Head of caudate nucleus (tissue), 42 donors: ENCODE data around the gene RIMKLA.

Experiments used
- DNase-seq, 42 donors: peaks; one replicate each; pipeline versions ENCODE4 v3.0.0 to v3.0.0-alpha.2; 2020 to 2021; ENCODE audit warnings: mixed read lengths in 7 of 42
- intact Hi-C: fragments of 100-400 bp; cut with DNase I; formaldehyde crosslinking; loops from one replicate; pipeline ENCODE4 v1.15.0; 2022

RIMKLA gene

GRCh38 chr1:42368096-42368795 is 12.3 kb upstream of the RIMKLA start:
- no peak for DNase-seq
- intact Hi-C loops, result no loop called here

GRCh38 chr1:42369471-42369870 is 11.1 kb upstream of the RIMKLA start:
- intact Hi-C loops, result no loop called here

DNA sequence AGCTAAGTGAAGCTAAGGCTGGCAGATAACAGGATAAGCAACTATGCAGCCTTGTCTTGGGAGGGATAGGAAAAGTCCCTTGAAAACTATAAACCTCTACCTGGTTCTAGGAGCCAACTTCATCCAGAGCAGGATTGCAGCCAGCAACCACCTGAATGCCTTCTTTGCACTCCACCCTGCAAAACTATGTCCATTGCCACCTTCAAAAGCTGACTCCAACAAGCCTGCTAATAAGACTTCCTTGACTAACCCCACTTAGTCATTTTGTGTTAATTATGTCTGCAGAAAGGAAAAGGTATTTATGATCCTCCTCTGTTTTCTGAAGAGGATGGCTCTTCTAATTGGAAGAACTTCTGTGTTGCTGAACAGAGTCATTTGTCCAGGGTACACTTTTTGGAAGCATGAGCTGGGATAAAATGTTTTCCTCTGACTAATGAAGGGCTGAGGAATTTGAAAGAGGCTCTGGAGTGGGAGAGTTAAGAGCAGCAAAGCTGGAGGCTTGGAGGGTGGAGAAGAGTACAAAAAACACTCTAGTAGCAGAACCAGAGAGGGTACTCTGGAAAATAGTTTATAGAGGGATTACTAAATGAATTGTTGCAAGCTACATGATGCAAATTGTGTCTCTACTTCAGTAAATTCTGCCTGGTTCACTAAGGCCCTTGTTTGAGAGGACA is 9.6 kb upstream of the RIMKLA start:
- no peak for DNase-seq
- intact Hi-C loops, result no loop called here

More at GRCh38 chr1:42369471-42369870, 11.1 kb upstream of the RIMKLA start:
- no peak for DNase-seq

DNA sequence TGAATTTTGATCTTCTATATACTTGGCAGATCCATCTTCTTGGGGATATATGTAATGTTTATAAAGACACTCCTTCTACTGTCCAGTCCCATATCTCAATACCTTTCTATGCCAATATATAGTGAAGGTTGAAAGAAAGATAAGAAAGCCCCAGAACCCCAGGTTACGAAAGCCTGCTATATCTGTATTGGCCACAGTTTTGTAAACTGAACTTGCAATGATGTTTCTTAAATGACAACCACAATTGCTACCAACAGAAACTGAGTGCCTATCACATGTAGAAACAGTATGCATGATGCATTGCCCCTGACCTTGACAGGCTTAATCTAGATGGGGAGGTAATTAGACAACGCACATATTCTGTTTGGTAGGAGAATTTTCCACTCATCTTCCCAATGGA is 7.8 kb upstream of the RIMKLA start:
- no peak for DNase-seq
- intact Hi-C loops, result no loop called here

GRCh38 chr1:42379794-42380585 is 602 bp upstream of the RIMKLA start:
- DNase-seq, result peak in 6 of 42 donors; percentile 3 to 48 (median 22)

DNA sequence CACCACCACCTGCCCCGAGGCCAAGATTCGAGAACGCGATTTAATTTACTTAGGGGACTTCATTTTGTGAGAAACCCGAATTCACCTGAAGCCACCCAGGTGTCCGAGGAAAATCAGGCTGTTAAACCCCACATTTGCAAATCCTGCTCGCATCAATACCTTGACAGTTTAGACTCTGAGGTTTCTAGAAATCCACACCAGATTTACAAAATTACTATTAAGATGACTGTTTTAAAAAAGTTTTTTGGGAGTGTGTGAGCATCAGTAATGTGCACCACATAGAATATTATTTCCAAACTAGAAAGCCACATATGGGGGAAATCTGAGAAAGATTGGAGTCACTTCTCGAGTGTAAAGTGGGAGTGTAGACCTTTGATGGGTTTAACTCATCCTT is 685 bp downstream of the RIMKLA start:
- DNase-seq, result peak in 2 of 42 donors; percentile 3 to 37
- intact Hi-C loops, result no loop called here

More at GRCh38 chr1:42379794-42380585, 602 bp upstream of the RIMKLA start:
- intact Hi-C loops, result no loop called here

DNA sequence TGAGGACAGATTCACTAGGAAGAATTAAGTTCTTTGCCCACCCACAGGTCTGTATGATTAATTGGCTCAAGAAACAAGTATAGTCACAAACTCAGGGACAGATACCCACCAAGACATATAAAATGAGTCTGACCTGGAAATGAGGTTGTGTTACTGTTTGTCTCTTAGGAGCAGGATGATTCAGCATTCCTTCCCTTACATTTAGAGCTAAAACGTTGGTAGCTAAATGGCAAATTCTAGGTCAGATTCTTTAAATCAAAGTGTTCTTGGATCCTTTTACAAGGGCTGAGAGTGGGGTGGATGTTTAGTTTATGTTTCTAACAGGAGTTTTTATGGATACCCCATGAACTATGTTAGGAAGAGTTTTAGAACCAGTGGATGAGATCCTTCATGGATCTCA is 4.7 kb downstream of the RIMKLA start:
- intact Hi-C loops, result no loop called here
- no peak for DNase-seq

DNA sequence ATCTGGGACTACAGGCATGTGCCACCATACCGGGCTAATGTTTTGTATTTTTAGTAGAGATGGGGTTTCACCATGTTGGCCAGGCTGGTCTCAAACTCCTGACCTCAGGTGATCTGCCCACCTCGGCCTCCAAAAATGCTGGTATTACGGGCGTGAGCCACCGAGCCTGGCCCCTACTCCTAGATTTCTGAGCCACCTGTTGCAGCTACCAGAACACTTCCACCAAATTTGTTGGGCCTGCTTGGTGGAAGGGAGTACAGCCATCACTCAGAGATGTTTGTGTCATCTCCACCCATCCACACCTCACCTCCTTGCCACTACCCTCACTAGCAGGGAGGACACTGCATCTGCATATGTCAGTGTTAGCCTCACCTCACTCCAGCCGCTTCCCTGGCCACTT is 5.5 kb downstream of the RIMKLA start:
- DNase-seq, result no peak
- intact Hi-C loops, result no loop called here

DNA sequence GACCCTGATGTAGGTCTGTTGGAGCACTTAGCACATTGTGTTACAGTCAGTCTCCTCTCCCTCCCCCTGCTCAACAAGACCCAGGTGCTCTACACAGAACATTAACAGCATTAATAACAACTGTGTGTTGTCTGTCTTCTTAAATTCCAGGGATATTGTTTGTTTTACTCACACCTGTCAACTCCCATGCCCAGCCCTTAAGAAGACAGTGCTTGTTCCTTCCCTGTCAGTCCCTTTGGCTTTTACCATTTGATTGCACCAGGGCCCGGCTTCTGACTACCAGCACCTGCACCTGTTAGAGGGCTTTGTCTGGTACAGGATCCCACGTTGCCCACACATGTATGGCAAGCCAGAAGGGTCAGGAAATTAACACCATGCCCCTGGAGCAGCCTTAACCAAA is 11.7 kb downstream of the RIMKLA start:
- intact Hi-C loops, result no loop called here
- DNase-seq, result no peak

DNA sequence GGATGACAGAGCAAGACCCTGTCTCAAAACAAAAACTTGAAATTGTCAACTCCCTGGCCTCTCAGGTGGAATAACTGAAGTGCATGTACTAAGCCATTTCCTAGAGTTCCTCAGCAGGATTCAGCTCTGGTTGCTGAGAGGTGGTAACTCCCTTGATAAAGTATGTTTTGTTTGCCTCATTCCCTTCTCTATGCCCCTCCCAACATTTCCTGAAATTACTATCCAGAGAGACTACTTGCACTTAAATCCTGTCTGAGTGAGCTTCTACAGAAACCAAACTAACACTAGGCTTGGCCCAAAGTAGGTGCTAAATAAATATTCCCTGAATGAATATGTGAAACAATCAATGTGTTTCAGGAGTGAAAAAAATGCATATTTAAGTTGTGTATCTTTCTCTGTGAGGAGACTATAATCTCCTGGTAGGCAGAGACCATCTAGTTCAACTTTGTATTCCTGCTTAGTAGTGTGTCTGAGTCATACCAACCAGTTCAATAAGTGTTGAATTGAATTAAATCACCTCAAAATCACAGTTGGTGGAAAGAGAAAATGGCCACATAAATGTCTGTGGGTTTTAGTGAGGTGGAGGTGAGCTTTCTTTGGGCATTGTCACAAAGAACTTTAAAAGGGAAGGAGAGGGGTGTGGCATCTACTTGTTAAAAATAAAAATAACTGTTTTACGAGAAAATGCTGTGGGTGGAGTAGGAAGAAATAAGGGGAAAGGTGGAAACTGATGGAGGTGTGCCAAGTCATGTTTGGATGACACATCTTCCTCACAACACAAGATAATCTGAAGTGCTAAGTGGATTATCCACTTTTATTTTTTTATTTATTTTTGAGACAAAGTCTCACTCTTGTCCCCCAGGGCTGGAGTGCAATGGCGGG is 12.6 kb downstream of the RIMKLA start:
- intact Hi-C loops, result no loop called here
- peak in 10 of 42 donors; percentile 8 to 59 (median 22) for DNase-seq

DNA sequence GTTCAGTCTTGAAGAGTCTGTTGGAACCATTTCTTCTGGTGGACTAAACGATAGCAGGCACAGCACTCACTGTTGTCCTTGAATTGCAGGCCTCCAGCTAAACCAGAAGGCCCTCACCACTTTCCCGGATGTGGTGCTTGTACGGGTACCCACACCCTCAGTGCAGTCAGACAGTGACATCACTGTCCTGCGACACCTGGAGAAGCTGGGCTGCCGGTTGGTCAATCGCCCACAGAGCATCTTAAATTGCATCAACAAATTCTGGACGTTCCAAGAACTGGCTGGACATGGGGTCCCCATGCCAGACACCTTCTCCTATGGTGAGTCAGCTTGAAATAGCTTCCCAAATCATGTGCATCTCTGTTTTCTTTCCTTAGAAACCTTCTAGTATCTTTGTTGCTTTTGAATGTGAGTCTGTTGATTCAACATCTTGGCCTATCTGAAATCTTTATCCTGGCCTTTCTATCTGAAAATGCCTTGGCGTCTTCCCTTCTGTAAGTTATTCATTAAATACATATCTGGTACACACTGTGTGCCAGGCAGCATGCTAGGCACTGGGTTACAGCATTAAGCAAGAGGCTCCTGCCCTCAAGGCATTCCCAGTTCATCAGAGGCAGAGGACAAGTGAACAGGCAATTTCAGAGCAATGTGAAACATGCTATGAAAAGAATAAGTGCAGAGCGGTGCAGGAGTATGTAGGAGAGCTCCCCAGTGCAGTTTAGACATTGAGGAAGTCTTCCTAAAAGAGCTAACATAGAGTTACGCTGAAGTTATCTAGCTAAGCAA is 18.9 kb downstream of the RIMKLA start:
- intact Hi-C loops, result no loop called here
- DNase-seq, result no peak

DNA sequence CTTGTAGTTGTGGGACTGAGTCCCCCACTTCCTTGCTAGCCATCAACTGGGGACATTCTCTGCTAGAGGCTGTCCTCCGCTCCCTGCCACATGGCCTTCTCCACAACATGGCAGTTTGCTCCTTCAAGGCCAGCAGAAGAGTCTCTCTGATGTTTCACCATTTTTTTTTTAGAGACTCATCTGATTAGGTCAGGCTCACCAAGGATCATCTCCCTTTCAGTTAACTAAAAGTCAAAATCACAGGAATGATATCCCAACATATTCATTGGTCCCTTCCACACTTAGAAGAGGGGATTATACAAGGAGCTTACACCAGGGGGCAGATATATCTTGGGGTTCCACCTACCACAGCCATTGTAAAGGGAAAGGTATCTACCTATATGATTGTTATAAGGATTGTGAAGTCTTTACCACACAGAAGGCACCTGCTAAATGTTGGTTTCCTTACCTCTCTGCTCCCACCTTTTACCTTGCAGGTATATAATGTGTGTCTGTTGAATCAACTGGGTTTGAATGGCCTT is 23.3 kb downstream of the RIMKLA start:
- intact Hi-C loops, result no loop called here
- DNase-seq, result no peak

DNA sequence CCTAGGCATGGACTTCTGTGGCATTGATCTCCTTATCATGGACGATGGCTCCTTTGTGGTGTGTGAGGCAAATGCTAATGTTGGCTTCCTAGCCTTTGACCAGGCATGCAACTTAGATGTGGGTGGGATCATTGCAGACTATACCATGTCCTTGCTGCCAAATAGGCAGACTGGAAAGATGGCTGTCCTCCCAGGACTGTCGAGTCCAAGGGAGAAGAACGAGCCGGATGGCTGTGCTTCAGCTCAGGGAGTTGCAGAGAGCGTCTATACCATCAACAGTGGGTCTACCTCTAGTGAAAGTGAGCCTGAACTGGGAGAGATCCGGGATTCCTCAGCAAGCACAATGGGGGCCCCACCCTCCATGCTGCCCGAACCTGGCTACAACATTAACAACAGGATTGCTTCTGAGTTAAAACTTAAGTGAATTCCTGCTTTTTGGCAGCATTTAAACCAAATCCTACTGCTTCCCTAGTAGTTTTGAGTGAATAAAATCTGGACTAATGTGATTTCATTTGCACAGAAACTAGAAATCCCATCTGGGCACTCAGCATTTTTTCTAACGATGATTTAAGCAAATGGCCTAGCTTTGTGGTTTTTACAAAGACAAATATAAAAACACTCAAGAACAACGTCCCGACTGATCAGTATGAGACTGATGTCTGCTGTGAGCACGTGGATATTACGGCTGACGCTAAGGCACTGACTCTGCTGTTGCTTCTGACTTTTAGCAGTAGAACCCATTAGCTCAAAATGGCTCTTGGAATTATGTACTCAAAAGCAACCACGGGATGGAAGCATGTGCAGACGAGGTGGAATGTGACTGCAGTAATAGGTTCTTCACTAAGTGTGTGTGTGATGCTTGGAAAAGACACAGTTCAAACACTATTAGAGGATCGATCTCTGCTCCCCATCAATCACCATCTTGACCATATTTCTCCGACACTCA is 34.2 kb downstream of the RIMKLA start:
- no peak for DNase-seq
- intact Hi-C loops, result no loop called here

GRCh38 chr1:42417166-42417565 is 36.6 kb downstream of the RIMKLA start:
- intact Hi-C loops, result no loop called here
- no peak for DNase-seq

GRCh38 chr1:42418516-42418915 is 37.9 kb downstream of the RIMKLA start:
- intact Hi-C loops, result no loop called here
- DNase-seq, result peak in 4 of 42 donors; percentile 9 to 53 (median 30)

DNA sequence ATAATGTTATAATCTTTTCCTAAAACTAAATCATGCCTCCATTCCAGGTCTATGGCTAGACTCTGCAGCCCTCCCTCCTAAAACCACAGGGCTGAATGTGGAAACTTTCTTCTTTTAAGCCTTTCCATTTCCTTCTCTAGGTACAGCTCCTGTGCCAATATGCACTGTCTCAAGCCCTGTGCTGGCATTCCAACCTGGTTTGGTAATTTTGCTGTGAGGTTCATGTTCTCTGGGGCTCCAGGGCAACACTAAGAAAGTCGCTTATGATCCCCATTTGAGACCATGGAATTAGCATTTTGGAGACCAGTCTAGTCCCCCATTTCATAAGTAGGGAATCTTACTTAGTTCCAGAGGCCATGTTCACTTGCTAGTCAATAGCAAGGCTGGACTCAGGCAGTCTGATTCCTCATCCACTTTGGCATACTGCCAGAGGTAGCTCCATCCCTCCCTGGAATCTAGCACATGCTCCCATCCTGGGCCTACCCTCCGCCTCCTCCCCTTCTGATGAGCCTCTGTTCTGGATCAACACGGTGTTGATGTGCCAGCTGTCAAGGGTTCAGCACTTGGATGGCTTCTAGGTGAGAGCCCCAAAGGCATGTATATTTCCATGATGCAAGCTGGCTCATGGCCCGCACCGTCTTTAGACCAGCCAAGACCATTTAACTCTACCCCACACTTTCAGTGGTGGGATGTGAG is 38.7 kb downstream of the RIMKLA start:
- DNase-seq, result peak in 6 of 42 donors; percentile 2 to 38 (median 12)
- intact Hi-C loops, result no loop called here
